NCI-H187 treated with DMSO at 0.1 percent for 48 hours (cell line): Measurements from ENCODE around the gene SELENON.

Experiments
- DNase-seq: peaks from one replicate; lab custom pipeline; 2025; lab: John Stamatoyannopoulos, UW

Gene SELENON

GRCh38 chr1:25799935-25800702 is at the start of gene SELENON:
SELENON (plus strand) TSS chr1:25800193; CDS start chr1:25800231, 38 bp downstream.
- no peak for DNase-seq

- no peak for DNase-seq
Observed at GRCh38 chr1:25750923-25751605, 48.9 kb upstream of the SELENON start.

GRCh38 chr1:25754470-25755181 is 45.4 kb upstream of the SELENON start:
- no peak for DNase-seq

- DNase-seq = no peak
Observed at GRCh38 chr1:25755475-25756125, 44.4 kb upstream of the SELENON start.

- DNase-seq = no peak
Observed at GRCh38 chr1:25756215-25756614, 43.8 kb upstream of the SELENON start.

GRCh38 chr1:25757151-25757845 is 42.7 kb upstream of the SELENON start:
- DNase-seq = no peak

- no peak for DNase-seq
Observed at GRCh38 chr1:25757846-25758185, 42.2 kb upstream of the SELENON start.

- DNase-seq = no peak
Observed at GRCh38 chr1:25758466-25759070, 41.4 kb upstream of the SELENON start.

- no peak for DNase-seq
Observed at GRCh38 chr1:25760122-25760719, 39.8 kb upstream of the SELENON start.

- DNase-seq = no peak
Observed at GRCh38 chr1:25760871-25761270, 39.1 kb upstream of the SELENON start.

- DNase-seq = no peak
Observed at GRCh38 chr1:25763493-25763892, 36.5 kb upstream of the SELENON start.

- no peak for DNase-seq
Observed at GRCh38 chr1:25765136-25765922, 34.7 kb upstream of the SELENON start.

GRCh38 chr1:25765923-25766589 is 33.9 kb upstream of the SELENON start:
- DNase-seq = no peak

GRCh38 chr1:25766721-25767436 is 33.1 kb upstream of the SELENON start:
- no peak for DNase-seq

- DNase-seq = no peak
Observed at GRCh38 chr1:25767437-25767770, 32.6 kb upstream of the SELENON start.

GRCh38 chr1:25768999-25769398 is 31.0 kb upstream of the SELENON start:
- DNase-seq = no peak

GRCh38 chr1:25769625-25770383 is 30.2 kb upstream of the SELENON start:
- DNase-seq = no peak

GRCh38 chr1:25770541-25771220 is 29.3 kb upstream of the SELENON start:
- no peak for DNase-seq
